Spleen (tissue), 11 donors: ENCODE results near the gene AGBL3. TPM values are rescaled to one million over a fixed set of nuclear protein-coding genes. Genes with fewer than 3 reads are reported as not detected.

Experiments used
- DNase-seq: peaks from one replicate; pipeline ENCODE4 v3.0.0-alpha.2; 2020
- H3K27ac ChIP-seq, 8 donors: fragments of 200-600 bp; sonication (generic) in 7 of 8; 1 replicate in 4 of 8; 2 replicates in 4 of 8; pipeline versions ENCODE4 v1.5.0 to v1.8.0; 2016 to 2021; ENCODE audit warnings: inconsistent platforms in 4 of 8, mild to moderate bottlenecking in 4 of 8, moderate library complexity in 1 of 8
- H3K27me3 ChIP-seq, 7 donors: fragments of 200-600 bp; sonication (generic) in 6 of 7; replicated peaks in 1 of 7; 1 replicate in 4 of 7; 2 replicates in 3 of 7; pipeline versions ENCODE4 v1.5.0 to v1.8.0; 2016 to 2021; ENCODE audit warnings: inconsistent platforms in 3 of 7, mild to moderate bottlenecking in 1 of 7
- H3K36me3 ChIP-seq, 6 donors: fragments of 200-600 bp; sonication (generic) in 5 of 6; 1 replicate in 4 of 6; 2 replicates in 2 of 6; pipeline versions ENCODE4 v1.5.0 to v1.8.0; 2016 to 2021; ENCODE audit warnings: inconsistent platforms in 2 of 6
- H3K4me1 ChIP-seq, 6 donors: fragments of 200-600 bp; sonication (generic) in 5 of 6; 1 replicate in 3 of 6; 2 replicates in 3 of 6; pipeline versions ENCODE4 v1.5.0 to v1.8.0; 2016 to 2021; ENCODE audit warnings: inconsistent platforms in 3 of 6
- H3K4me3 ChIP-seq, 8 donors: fragments of 200-600 bp; sonication (generic) in 7 of 8; 1 replicate in 4 of 8; 2 replicates in 4 of 8; pipeline versions ENCODE4 v1.5.0 to v1.8.0; 2016 to 2021; ENCODE audit warnings: inconsistent platforms in 4 of 8, mild to moderate bottlenecking in 4 of 8, moderate library complexity in 2 of 8
- H3K9me3 ChIP-seq, 8 donors: fragments of 200-600 bp; sonication (generic) in 7 of 8; 1 replicate in 4 of 8; 2 replicates in 4 of 8; pipeline versions ENCODE4 v1.5.0 to v1.8.0; 2016 to 2021; ENCODE audit warnings: inconsistent platforms in 4 of 8
- CTCF ChIP-seq, 11 experiments: fragments of 200-600 bp in 7 of 11; fragments of 450-650 bp in 4 of 11; sonication (generic) in 4 of 11; IDR thresholded peaks in 8 of 11; conservative IDR thresholded peaks in 3 of 11; 1 replicate in 7 of 11; 2 replicates in 4 of 11; pipeline versions ENCODE4 v1.4.0 to v1.8.0; 2016 to 2021; ENCODE audit warnings: antibody characterized with exemption in 11 of 11, inconsistent platforms in 4 of 11, mild to moderate bottlenecking in 1 of 11
- POLR2A ChIP-seq, 3 donors: fragments of 450-650 bp; IDR thresholded peaks; one replicate each; pipeline ENCODE4 v1.5.1; 2017; ENCODE audit warnings: antibody characterized with exemption in 3 of 3, mild to moderate bottlenecking in 1 of 3
- POLR2AphosphoS5 ChIP-seq, 3 donors: sonication (generic); formaldehyde crosslinking; IDR thresholded peaks; one replicate each; pipeline ENCODE4 v1.5.1; 2017; ENCODE audit warnings: antibody characterized with exemption in 3 of 3
- WGBS, 5 donors: extraction: QIAGEN DNeasy Blood & Tissue Kit in 3 of 5; methylation state at CpG; one replicate each; pipeline versions ENCODE4 v1.1.5 to v1.1.7; 2013 to 2018; 5-methylcytosine and 5-hydroxymethylcytosine counted together
- intact Hi-C: fragments of 100-400 bp; cut with DNase I; formaldehyde crosslinking; loops from one replicate; pipeline ENCODE4 v1.15.0; 2023; ENCODE audit warnings: low total_unique reads
- polyA plus RNA-seq, 3 donors: library from polyadenylated mRNA; stranded (reverse); fragments of 200-250 nt; gene quantifications; one replicate each; pipeline ENCODE4 v1.2.1, GENCODE V29; 2013
- total RNA-seq, 7 donors: library from RNA; depleted of rRNA in 3 of 7; stranded (reverse); fragments of >200 nt in 3 of 7; fragmentation: NEBNext Ultra II Directional in 4 of 7; extraction: Animal tissue kit (Norgen Biotek cat#: 25700) in 4 of 7; gene quantifications; one replicate each; pipeline versions ENCODE4 v1.1.0 to v1.2.1, GENCODE V29; 2016 to 2021
- donor health status: healthy with polysubstance abuse.
- donor health status: DM: no; HTN: no; CAD: no; lungs with moderate emphysema.
- donor health status: DM: no; HTN: no; CAD: no.
- donor health status: Bipolar disorder and iron deficiency.
- donor health status: healthy.
- donor health status: DM: no; HTN: no; CAD: no.
- donor health status: DM: yes; HTN: yes; CAD: no.

Gene AGBL3
- total and polyA plus RNA-seq, 10 donors, result 1.2 to 12.9 (median 4.9) TPM

- 92 to 95% (median 94%) methylated on average over 5 of the region's 5 CpGs for WGBS, 5 donors
- intact Hi-C loops, result no loop called here
- peaks cover 0 to 70% (median 5%) of the 10 kb centered on the region in 6 donors for H3K36me3 ChIP-seq
Measured at GRCh38 chr7:134959810-134960209, 26.5 kb upstream of the AGBL3 start.

GRCh38 chr7:134962270-134962780, 24.0 kb upstream of the AGBL3 start:
- no peaks in the 10 kb centered on the region for H3K4me1 ChIP-seq
- intact Hi-C loops, result no loop called here
- no peak overlapping the region for H3K27ac ChIP-seq
- peaks cover 0 to 74% (median 3%) of the 10 kb centered on the region in 6 donors for H3K36me3 ChIP-seq
- H3K27me3 ChIP-seq, result no peaks in the 10 kb centered on the region
- no peak overlapping the region for H3K4me3 ChIP-seq
- no peak for DNase-seq
- TF ChIP-seq POLR2AphosphoS5 (IDR thresholded peaks at IDR 0.05) (no peak), CTCF (IDR thresholded peaks at IDR 0.05 in 8 of 11, conservative IDR thresholded peaks at IDR 0.05 in 3 of 11) (no peak), POLR2A (IDR thresholded peaks at IDR 0.05) (no peak)
- no peaks in the 10 kb centered on the region for H3K9me3 ChIP-seq

More at GRCh38 chr7:134959810-134960209, 26.5 kb upstream of the AGBL3 start:
- no peak for DNase-seq
- H3K27ac ChIP-seq, result no peak overlapping the region
- TF ChIP-seq CTCF (IDR thresholded peaks at IDR 0.05 in 8 of 11, conservative IDR thresholded peaks at IDR 0.05 in 3 of 11), result no peak
- TF ChIP-seq POLR2AphosphoS5 (IDR thresholded peaks at IDR 0.05), result no peak
- TF ChIP-seq POLR2A (IDR thresholded peaks at IDR 0.05), result no peak
- H3K27me3 ChIP-seq, result no peaks in the 10 kb centered on the region
- no peaks in the 10 kb centered on the region for H3K9me3 ChIP-seq
- H3K4me3 ChIP-seq, result no peak overlapping the region
- peaks cover 0 to 3% (median 0%) of the 10 kb centered on the region in 6 donors for H3K4me1 ChIP-seq

GRCh38 chr7:134963036-134963435, 23.3 kb upstream of the AGBL3 start:
- H3K9me3 ChIP-seq, result no peaks in the 10 kb centered on the region
- 82 to 88% (median 87%) methylated on average over 4 of the region's 4 CpGs for WGBS, 5 donors
- DNase-seq, result no peak
- TF ChIP-seq POLR2A (IDR thresholded peaks at IDR 0.05), result no peak
- TF ChIP-seq POLR2AphosphoS5 (IDR thresholded peaks at IDR 0.05), result no peak
- no peak for TF ChIP-seq CTCF (IDR thresholded peaks at IDR 0.05 in 8 of 11, conservative IDR thresholded peaks at IDR 0.05 in 3 of 11)
- no peaks in the 10 kb centered on the region for H3K4me1 ChIP-seq
- H3K27me3 ChIP-seq, result no peaks in the 10 kb centered on the region
- intact Hi-C loops, result no loop called here
- peaks cover 0 to 72% (median 3%) of the 10 kb centered on the region in 6 donors for H3K36me3 ChIP-seq
- no peak overlapping the region for H3K27ac ChIP-seq
- H3K4me3 ChIP-seq, result no peak overlapping the region

GRCh38 chr7:134966691-134967090, 19.6 kb upstream of the AGBL3 start:
- TF ChIP-seq POLR2AphosphoS5 (IDR thresholded peaks at IDR 0.05), result no peak
- no peak for TF ChIP-seq CTCF (IDR thresholded peaks at IDR 0.05 in 8 of 11, conservative IDR thresholded peaks at IDR 0.05 in 3 of 11)
- TF ChIP-seq POLR2A (IDR thresholded peaks at IDR 0.05), result no peak
- Histone ChIP-seq H3K36me3 (peaks cover 0 to 45% (median under 1%) of the 10 kb centered on the region in 6 donors), H3K9me3 (no peaks in the 10 kb centered on the region), H3K4me1 (no peaks in the 10 kb centered on the region), H3K27ac (no peak overlapping the region), H3K4me3 (no peak overlapping the region), H3K27me3 (no peaks in the 10 kb centered on the region)
- 86 to 100% (median 92%) methylated on average over 3 of the region's 3 CpGs for WGBS, 5 donors
- intact Hi-C loops, result no loop called here
- no peak for DNase-seq
